Spleen (tissue), 7 donors: Measurements from ENCODE around the gene KCNJ18.
"Not testable (repeated sequence)": the region's sequence is repeated elsewhere in the genome, so short reads cannot be mapped to it uniquely, and the experiment has no call there.

ENCODE experiments used
- CTCF ChIP-seq, 11 experiments: fragments of 200-600 bp in 7 of 11; fragments of 450-650 bp in 4 of 11; sonication (generic) in 4 of 11; IDR thresholded peaks in 8 of 11; conservative IDR thresholded peaks in 3 of 11; 1 replicate in 7 of 11; 2 replicates in 4 of 11; pipeline versions ENCODE4 v1.4.0 to v1.8.0; 2016 to 2021; ENCODE audit warnings: antibody characterized with exemption in 11 of 11, inconsistent platforms in 4 of 11, mild to moderate bottlenecking in 1 of 11
- POLR2AphosphoS5 ChIP-seq, 3 donors: sonication (generic); formaldehyde crosslinking; IDR thresholded peaks; one replicate each; pipeline ENCODE4 v1.5.1; 2017; ENCODE audit warnings: antibody characterized with exemption in 3 of 3
- donor health status: DM: no; HTN: no; CAD: no; lungs with moderate emphysema.
- donor health status: DM: no; HTN: no; CAD: no.
- donor health status: DM: no; HTN: no; CAD: no.

- TF ChIP-seq POLR2AphosphoS5 (IDR thresholded peaks at IDR 0.05); CTCF (IDR thresholded peaks at IDR 0.05 in 8 of 11, conservative IDR thresholded peaks at IDR 0.05 in 3 of 11): not testable (repeated sequence)
Measured at GRCh38 chr17:21690811-21691210, 1.5 kb upstream of the KCNJ18 start.
